Activated T-helper 1 cell treated with anti-CD3 and anti-CD28 coated beads, Interleukin-12 subunit alpha, Interleukin-12 subunit beta, Interleukin-2, Interleukin-4 antibody, amounts not matched to agents 30 ng/mL and 10 ng/mL and 1 ng/mL, durations not matched to agents 14 hours and 24 hours and 36 hours (primary cell): ENCODE results near the gene NFIX. TPM values are rescaled to one million over a fixed set of nuclear protein-coding genes. Genes with fewer than 3 reads are reported as not detected.
A peak's percentile ranks its signal among the peaks of the same experiment; 100 is the strongest.

Source experiments
- DNase-seq: peaks from one replicate; pipeline ENCODE4 v3.0.0; 2021; ENCODE audit warnings: low spot score
- H3K27ac Mint-ChIP-seq: one replicate; pipeline ENCODE4 v1.8.0; 2021; ENCODE audit warnings: mild to moderate bottlenecking, mixed read lengths
- H3K27me3 Mint-ChIP-seq: one replicate; pipeline ENCODE4 v1.8.0; 2022; ENCODE audit warnings: mild to moderate bottlenecking, moderate library complexity, mixed read lengths; ENCODE audit not compliant: insufficient read depth
- H3K36me3 Mint-ChIP-seq: one replicate; pipeline ENCODE4 v1.8.0; 2021; ENCODE audit warnings: low read depth, mixed read lengths
- H3K4me1 Mint-ChIP-seq: one replicate; pipeline ENCODE4 v1.8.0; 2021; ENCODE audit warnings: low read depth, mixed read lengths
- H3K4me3 Mint-ChIP-seq: one replicate; pipeline ENCODE4 v1.8.0; 2021; ENCODE audit warnings: mild to moderate bottlenecking, moderate library complexity, mixed read lengths
- H3K9me3 Mint-ChIP-seq: one replicate; pipeline ENCODE4 v1.8.0; 2021; ENCODE audit warnings: mixed read lengths
- intact Hi-C: fragments of 100-400 bp; cut with micrococcal nuclease; formaldehyde crosslinking; loops from one replicate; pipeline ENCODE4 v1.15.1; 2024
- total RNA-seq: library from RNA; stranded (reverse); gene quantifications from 2 replicates; pipeline ENCODE4 v1.2.3, GENCODE V29; 2022

NFIX gene
- total RNA-seq, 1 donor from 2014 or later: 8.0 TPM

GRCh38 chr19:12997967-12998940, 3.0 kb downstream of the NFIX start:
- H3K9me3 Mint-ChIP-seq: no peaks in the 10 kb centered on the region
- DNase-seq: no peak
- intact Hi-C loops: no loop called here
- peak overlapping the region; percentile 13 for H3K4me3 Mint-ChIP-seq
- H3K27ac Mint-ChIP-seq: no peak overlapping the region
- H3K4me1 Mint-ChIP-seq: peaks cover 7% of the 10 kb centered on the region
- peaks cover 4% of the 10 kb centered on the region for H3K36me3 Mint-ChIP-seq
- peaks cover 27% of the 10 kb centered on the region for H3K27me3 Mint-ChIP-seq

DNA sequence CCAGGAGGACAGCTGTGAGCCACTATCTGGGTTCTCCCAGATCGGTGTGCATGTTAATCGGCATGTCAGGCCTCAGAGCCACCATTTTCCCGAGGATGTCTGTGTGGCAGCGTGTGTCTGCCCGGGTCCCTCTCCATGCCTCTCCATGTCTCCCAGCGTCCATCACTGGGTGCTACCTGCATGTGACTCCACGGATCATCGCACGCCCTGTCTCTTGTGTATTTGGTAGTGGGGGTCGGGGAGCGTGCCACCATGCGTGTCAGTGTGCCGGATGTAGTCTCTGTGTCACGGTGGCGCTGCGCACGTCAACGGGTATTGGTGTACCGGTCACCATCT, 5.9 kb downstream of the NFIX start:
- DNase-seq: no peak
- Mint-ChIP-seq H3K4me3 (no peak overlapping the region), H3K4me1 (no peaks in the 10 kb centered on the region), H3K9me3 (no peaks in the 10 kb centered on the region), H3K36me3 (peaks cover under 1% of the 10 kb centered on the region), H3K27ac (no peak overlapping the region), H3K27me3 (peaks cover 9% of the 10 kb centered on the region)
- intact Hi-C loops: no loop called here

GRCh38 chr19:13001502-13002165, 6.4 kb downstream of the NFIX start:
- Mint-ChIP-seq H3K4me1 (no peaks in the 10 kb centered on the region), H3K36me3 (no peaks in the 10 kb centered on the region), H3K4me3 (no peak overlapping the region), H3K27me3 (peaks cover 9% of the 10 kb centered on the region), H3K27ac (no peak overlapping the region), H3K9me3 (no peaks in the 10 kb centered on the region)
- DNase-seq: no peak
- intact Hi-C loops: no loop called here

GRCh38 chr19:13002166-13002898, 7.1 kb downstream of the NFIX start:
- H3K4me1 Mint-ChIP-seq: no peaks in the 10 kb centered on the region
- H3K27me3 Mint-ChIP-seq: peaks cover 6% of the 10 kb centered on the region
- H3K27ac Mint-ChIP-seq: no peak overlapping the region
- intact Hi-C loops: no loop called here
- no peak overlapping the region for H3K4me3 Mint-ChIP-seq
- H3K36me3 Mint-ChIP-seq: no peaks in the 10 kb centered on the region
- no peaks in the 10 kb centered on the region for H3K9me3 Mint-ChIP-seq
- no peak for DNase-seq

DNA sequence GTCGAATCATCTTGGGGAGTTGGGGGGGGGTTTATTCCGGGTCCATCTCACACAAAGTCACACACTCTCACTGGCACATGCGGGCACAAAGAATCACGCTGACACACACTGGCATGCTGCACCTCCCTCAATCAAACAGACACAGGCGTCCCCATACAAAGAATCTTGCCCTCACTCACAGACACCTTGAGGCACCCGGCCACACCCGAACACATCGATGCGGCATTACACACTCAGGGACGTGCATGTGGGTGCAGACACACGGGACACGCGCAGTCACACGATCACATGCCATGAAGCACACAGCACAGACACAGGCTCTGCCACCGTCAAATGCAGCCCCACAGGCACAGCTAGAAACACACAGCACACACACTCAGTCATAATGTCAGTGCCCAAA, 7.8 kb downstream of the NFIX start:
- Mint-ChIP-seq H3K4me3 (no peak overlapping the region), H3K9me3 (no peaks in the 10 kb centered on the region), H3K27me3 (peaks cover 6% of the 10 kb centered on the region), H3K4me1 (no peaks in the 10 kb centered on the region), H3K27ac (no peak overlapping the region), H3K36me3 (no peaks in the 10 kb centered on the region)
- intact Hi-C loops: no loop called here
- DNase-seq: no peak

DNA sequence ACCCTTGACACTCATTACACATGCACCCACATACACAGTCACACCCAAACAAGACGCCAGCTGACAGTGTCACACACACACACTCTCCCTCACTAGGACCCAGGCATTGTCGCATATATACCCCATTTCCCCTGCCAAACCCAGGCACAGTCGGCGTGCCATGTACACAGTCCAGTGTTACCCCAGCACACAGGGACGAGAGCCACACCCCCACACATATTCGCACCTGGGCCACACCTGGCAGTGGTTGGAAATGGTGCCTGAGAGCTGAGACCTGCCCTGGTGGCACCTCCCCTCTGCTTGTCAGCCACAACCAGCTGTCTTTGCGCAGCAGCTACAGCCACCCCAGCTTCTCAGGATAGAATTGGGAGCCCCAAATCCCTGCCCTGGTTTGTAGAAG, 9.0 kb downstream of the NFIX start:
- Mint-ChIP-seq H3K36me3 (no peaks in the 10 kb centered on the region), H3K4me3 (no peak overlapping the region), H3K4me1 (no peaks in the 10 kb centered on the region), H3K9me3 (no peaks in the 10 kb centered on the region), H3K27ac (no peak overlapping the region), H3K27me3 (peaks cover 16% of the 10 kb centered on the region)
- no peak for DNase-seq
- intact Hi-C loops: no loop called here

DNA sequence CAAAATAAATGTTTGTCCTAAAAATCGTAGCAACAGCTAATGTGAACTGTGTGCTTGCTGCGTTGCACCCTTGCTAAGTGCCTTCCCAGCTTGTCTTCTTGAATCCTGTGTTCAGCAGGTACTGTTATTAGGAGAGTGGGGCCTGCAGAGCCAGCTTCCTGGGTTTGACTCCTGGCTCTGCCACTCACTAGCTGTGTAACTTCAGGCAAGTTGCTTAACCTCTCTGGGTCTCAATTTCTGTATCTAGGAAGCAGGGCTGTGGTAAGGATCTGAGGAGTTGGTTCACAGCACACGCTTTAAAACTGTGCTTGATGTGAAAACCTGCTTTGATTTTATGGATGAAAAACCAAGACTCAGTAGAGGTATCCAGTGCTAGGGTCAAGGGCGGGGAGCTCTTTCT, 10.0 kb downstream of the NFIX start:
- Mint-ChIP-seq H3K27ac (no peak overlapping the region), H3K4me1 (no peaks in the 10 kb centered on the region), H3K4me3 (no peak overlapping the region), H3K27me3 (peaks cover 17% of the 10 kb centered on the region), H3K36me3 (no peaks in the 10 kb centered on the region), H3K9me3 (no peaks in the 10 kb centered on the region)
- intact Hi-C loops: no loop called here
- no peak for DNase-seq

DNA sequence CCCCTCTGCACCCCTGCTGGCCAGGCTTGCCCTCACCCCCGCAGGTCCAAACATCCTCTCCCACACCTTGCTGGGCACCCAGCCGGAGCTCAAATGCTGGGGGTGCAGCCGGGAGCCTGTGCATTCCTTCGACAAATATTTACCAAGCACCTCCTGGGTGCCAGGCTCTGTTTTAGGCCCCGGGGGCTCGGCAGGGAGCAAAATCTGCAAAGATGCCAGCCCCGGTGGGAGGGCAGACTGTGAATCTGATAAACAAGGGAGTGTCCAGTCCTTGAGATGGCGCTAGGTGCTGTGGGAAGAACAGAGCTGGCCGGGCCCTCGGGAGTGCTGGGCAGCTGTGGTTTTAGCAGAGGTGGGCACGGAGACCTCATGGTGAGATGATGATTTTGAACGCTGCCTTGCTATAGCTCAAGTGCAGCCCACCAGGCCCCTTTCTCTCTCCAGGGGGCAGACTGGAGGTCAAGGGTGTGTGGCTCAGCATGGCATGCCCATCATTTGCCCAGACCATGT, 10.6 kb downstream of the NFIX start:
- no peak overlapping the region for H3K27ac Mint-ChIP-seq
- no peaks in the 10 kb centered on the region for H3K9me3 Mint-ChIP-seq
- H3K36me3 Mint-ChIP-seq: no peaks in the 10 kb centered on the region

DNA sequence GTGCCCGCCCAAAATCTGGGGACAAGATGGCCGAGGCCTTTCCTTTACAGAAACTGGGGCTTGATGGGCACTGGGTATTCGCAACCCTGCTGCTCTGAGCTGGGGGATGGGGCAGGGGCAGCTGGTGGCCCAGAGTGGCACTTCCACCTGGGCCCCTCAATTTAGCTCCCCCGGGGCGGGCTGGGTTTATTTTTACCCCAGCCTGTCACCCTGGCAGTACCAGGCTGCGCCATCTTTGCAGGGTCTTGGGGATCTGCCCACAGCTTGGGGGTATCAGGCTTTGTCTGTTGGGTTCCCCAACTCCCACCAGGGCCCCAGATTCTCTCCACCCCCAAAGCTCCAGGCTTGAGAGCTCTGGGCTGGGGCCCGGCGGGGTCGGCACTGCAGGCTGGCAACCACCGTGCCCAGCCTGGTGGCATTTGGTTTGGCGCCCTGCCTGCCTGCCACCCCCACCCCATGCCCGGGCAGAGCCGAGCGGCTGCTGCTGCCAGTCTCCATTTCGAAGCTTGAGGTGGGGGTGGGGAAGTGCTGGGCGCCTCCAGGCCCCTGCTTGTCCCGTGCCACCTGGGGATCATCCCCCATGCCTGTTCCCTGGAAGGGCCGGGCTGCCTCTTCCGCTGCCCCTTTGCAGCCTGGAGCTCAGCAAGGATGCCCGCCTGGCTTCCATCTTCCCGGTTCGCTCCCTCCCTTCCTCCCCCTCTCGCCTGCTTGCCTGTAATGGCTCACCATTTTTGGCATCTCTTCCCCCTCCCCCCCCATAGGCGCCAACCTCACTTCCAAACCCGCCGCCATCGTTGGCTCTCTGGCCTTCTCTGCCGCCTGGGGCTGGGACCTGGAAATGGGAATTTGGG, 11.4 kb downstream of the NFIX start:
- Mint-ChIP-seq H3K36me3 (no peaks in the 10 kb centered on the region), H3K4me3 (no peak overlapping the region), H3K9me3 (no peaks in the 10 kb centered on the region), H3K4me1 (peaks cover 5% of the 10 kb centered on the region), H3K27me3 (peaks cover 27% of the 10 kb centered on the region), H3K27ac (no peak overlapping the region)
- intact Hi-C loops: no loop called here
- DNase-seq: no peak

More for the DNA sequence above, 10.6 kb downstream of the NFIX start:
- Mint-ChIP-seq H3K27me3 (peaks cover 22% of the 10 kb centered on the region), H3K4me3 (no peak overlapping the region), H3K4me1 (peaks cover 2% of the 10 kb centered on the region)
- DNase-seq: no peak
- intact Hi-C loops: no loop called here

GRCh38 chr19:13007292-13008045, 12.2 kb downstream of the NFIX start:
- H3K36me3 Mint-ChIP-seq: no peaks in the 10 kb centered on the region
- DNase-seq: no peak
- H3K27me3 Mint-ChIP-seq: peaks cover 28% of the 10 kb centered on the region
- peaks cover 5% of the 10 kb centered on the region for H3K4me1 Mint-ChIP-seq
- no peaks in the 10 kb centered on the region for H3K9me3 Mint-ChIP-seq
- intact Hi-C loops: no loop called here
- H3K27ac Mint-ChIP-seq: no peak overlapping the region
- H3K4me3 Mint-ChIP-seq: no peak overlapping the region

GRCh38 chr19:13008926-13009787, 13.9 kb downstream of the NFIX start:
- Mint-ChIP-seq H3K36me3 (no peaks in the 10 kb centered on the region), H3K4me3 (no peak overlapping the region), H3K27ac (no peak overlapping the region), H3K9me3 (no peaks in the 10 kb centered on the region), H3K4me1 (peaks cover 18% of the 10 kb centered on the region), H3K27me3 (peaks cover 43% of the 10 kb centered on the region)
- intact Hi-C loops: no loop called here
- no peak for DNase-seq
